ENCODE measurements around the gene STK40.

STK40 gene

GRCh38 chr1:36345353-36345752 is 40.4 kb downstream of the STK40 start:
- H3K36me3 ChIP-seq (ENCODE audit: insufficient read depth, low read length), result peaks cover 51% of the 10 kb centered on the region

GRCh38 chr1:36344395-36344680 is 41.4 kb downstream of the STK40 start:
- Histone ChIP-seq H3K9ac (ENCODE audit: low read depth, low read length) (no peak overlapping the region), H3K36me3 (ENCODE audit: insufficient read depth, low read length) (peaks cover 51% of the 10 kb centered on the region), H3K79me2 (ENCODE audit: insufficient read depth, low read length) (no peaks in the 10 kb centered on the region), H3K4me2 (ENCODE audit: insufficient read depth, low read length) (no peak overlapping the region), H2AFZ (ENCODE audit: low read depth, low read length) (no peak overlapping the region), H3K27me3 (ENCODE audit: insufficient read depth, low read length, poor library complexity) (no peaks in the 10 kb centered on the region), H3K4me3 (ENCODE audit: low read depth in 1 of 2, low read length in 2 of 2) (no peak overlapping the region), H3K4me1 (ENCODE audit: insufficient read depth, low read length) (no peaks in the 10 kb centered on the region), H3K27ac (ENCODE audit: low read length) (no peak overlapping the region), H4K20me1 (ENCODE audit: insufficient read depth, low read length) (peaks cover 6% of the 10 kb centered on the region; the same call in 1 of the 2 replicates), H3K9me3 (ENCODE audit: insufficient read depth, low read length, severe bottlenecking) (no peaks in the 10 kb centered on the region)
- DNase-seq (no peak), ATAC-seq (ENCODE audit: insufficient read depth, low read depth) (no peak)
- no peak for TF ChIP-seq EZH2 (IDR thresholded peaks at IDR 0.05; ENCODE audit: borderline replicate concordance, low read depth, low read length, severe bottlenecking)
- TF ChIP-seq CTCF (IDR thresholded peaks at IDR 0.05; ENCODE audit: borderline replicate concordance, extremely low read depth, low read length, poor library complexity, severe bottlenecking), result no peak

More at GRCh38 chr1:36345353-36345752, 40.4 kb downstream of the STK40 start:
- Histone ChIP-seq H3K27ac (ENCODE audit: low read length) (no peak overlapping the region), H3K4me2 (ENCODE audit: insufficient read depth, low read length) (no peak overlapping the region), H2AFZ (ENCODE audit: low read depth, low read length) (no peak overlapping the region), H3K4me3 (ENCODE audit: low read depth in 1 of 2, low read length in 2 of 2) (no peak overlapping the region), H3K79me2 (ENCODE audit: insufficient read depth, low read length) (no peaks in the 10 kb centered on the region), H4K20me1 (ENCODE audit: insufficient read depth, low read length) (peaks cover 6% of the 10 kb centered on the region; the same call in 1 of the 2 replicates), H3K27me3 (ENCODE audit: insufficient read depth, low read length, poor library complexity) (no peaks in the 10 kb centered on the region), H3K9me3 (ENCODE audit: insufficient read depth, low read length, severe bottlenecking) (no peaks in the 10 kb centered on the region), H3K9ac (ENCODE audit: low read depth, low read length) (no peak overlapping the region), H3K4me1 (ENCODE audit: insufficient read depth, low read length) (no peaks in the 10 kb centered on the region)
- DNase-seq (no peak), ATAC-seq (ENCODE audit: insufficient read depth, low read depth) (no peak)
- TF ChIP-seq CTCF (IDR thresholded peaks at IDR 0.05; ENCODE audit: borderline replicate concordance, extremely low read depth, low read length, poor library complexity, severe bottlenecking) (no peak), EZH2 (IDR thresholded peaks at IDR 0.05; ENCODE audit: borderline replicate concordance, low read depth, low read length, severe bottlenecking) (no peak)

GRCh38 chr1:36343651-36344394 is 41.9 kb downstream of the STK40 start:
- no peaks in the 10 kb centered on the region for H3K9me3 ChIP-seq (ENCODE audit: insufficient read depth, low read length, severe bottlenecking)
- no peaks in the 10 kb centered on the region for H3K27me3 ChIP-seq (ENCODE audit: insufficient read depth, low read length, poor library complexity)
- H3K36me3 ChIP-seq (ENCODE audit: insufficient read depth, low read length), result peaks cover 51% of the 10 kb centered on the region
- H3K79me2 ChIP-seq (ENCODE audit: insufficient read depth, low read length), result no peaks in the 10 kb centered on the region
- H3K27ac ChIP-seq (ENCODE audit: low read length), result no peak overlapping the region
- TF ChIP-seq EZH2 (IDR thresholded peaks at IDR 0.05; ENCODE audit: borderline replicate concordance, low read depth, low read length, severe bottlenecking) (no peak), CTCF (IDR thresholded peaks at IDR 0.05; ENCODE audit: borderline replicate concordance, extremely low read depth, low read length, poor library complexity, severe bottlenecking) (no peak)
- ATAC-seq (ENCODE audit: insufficient read depth, low read depth) (no peak), DNase-seq (no peak)
- H3K4me2 ChIP-seq (ENCODE audit: insufficient read depth, low read length), result no peak overlapping the region
- H4K20me1 ChIP-seq (ENCODE audit: insufficient read depth, low read length), result peaks cover 6% of the 10 kb centered on the region; the same call in 1 of the 2 replicates
- H3K4me1 ChIP-seq (ENCODE audit: insufficient read depth, low read length), result no peaks in the 10 kb centered on the region
- no peak overlapping the region for H3K9ac ChIP-seq (ENCODE audit: low read depth, low read length)
- no peak overlapping the region for H2AFZ ChIP-seq (ENCODE audit: low read depth, low read length)
- no peak overlapping the region for H3K4me3 ChIP-seq (ENCODE audit: low read depth in 1 of 2, low read length in 2 of 2)
